IMR-90 (cell line): Measurements from ENCODE around the gene MRGPRD. TPM values are rescaled to one million over a fixed set of nuclear protein-coding genes. Genes with fewer than 3 reads are reported as not detected.

ENCODE experiments used
- ATAC-seq: fragments of 200-7000 bp; cut with Tn5 transposase; 2 replicates; pipeline ENCODE4 v1.9.1; 2020; ENCODE audit warnings: low read depth, mild to moderate bottlenecking, moderate library complexity
- BruUV-seq: library from RNA; stranded (reverse); fragments of 400-500 nt; replicated peaks from 2 replicates; lab custom pipeline; 2021; lab: Mats Ljungman, UMichigan
- CTCF ChIA-PET: fragments of 300-600 bp; formaldehyde crosslinking; extraction: SDS; loops from one replicate; lab custom pipeline; 2021; ENCODE audit warnings: antibody characterized with exemption; lab: Yijun Ruan, JAX
- POLR2A ChIA-PET: fragments of 300-600 bp; sonication (Branson Sonifier 250); formaldehyde crosslinking; loops from one replicate; lab custom pipeline; 2022; ENCODE audit warnings: antibody characterized with exemption; ENCODE audit not compliant: unreplicated experiment; lab: Charles Lee
- DNase-seq: peaks from one replicate; pipeline ENCODE4 v3.0.0; 2013
- H2AFZ ChIP-seq: replicated peaks from 2 replicates; pipeline ENCODE3; 2013; ENCODE audit warnings: low read length, mild to moderate bottlenecking; ENCODE audit not compliant: poor library complexity
- H2AK5ac ChIP-seq: 2 replicates; pipeline ENCODE4 v1.6.1; 2013; ENCODE audit warnings: low read depth, low read length, inconsistent platforms
- H2AK9ac ChIP-seq: replicated peaks from 2 replicates; pipeline ENCODE3; 2013; ENCODE audit warnings: mild to moderate bottlenecking, low read depth, low read length, moderate library complexity; ENCODE audit not compliant: poor library complexity
- H2BK120ac ChIP-seq: 2 replicates; pipeline ENCODE4 v1.6.1; 2013; ENCODE audit warnings: low read depth, low read length, inconsistent platforms
- H2BK15ac ChIP-seq: 3 replicates; pipeline ENCODE4 v1.6.1; 2013; ENCODE audit warnings: low read depth, low read length, inconsistent platforms
- H2BK20ac ChIP-seq: 2 replicates; pipeline ENCODE4 v1.6.1; 2013; ENCODE audit warnings: low read depth, mild to moderate bottlenecking, inconsistent platforms, low read length, moderate library complexity
- H2BK5ac ChIP-seq: 2 replicates; pipeline ENCODE4 v1.6.1; 2013; ENCODE audit warnings: mild to moderate bottlenecking, low read depth, low read length, inconsistent platforms; ENCODE audit not compliant: poor library complexity, severe bottlenecking
- H3K14ac ChIP-seq: replicated peaks from 2 replicates; pipeline ENCODE4 v1.6.1; 2013; ENCODE audit warnings: low read depth, low read length, inconsistent platforms
- H3K18ac ChIP-seq: 2 replicates; pipeline ENCODE4 v1.6.1; 2013; ENCODE audit warnings: low read depth, low read length, control low read depth
- H3K23ac ChIP-seq: 2 replicates; pipeline ENCODE4 v1.6.1; 2013; ENCODE audit warnings: low read depth, low read length, inconsistent platforms
- H3K27ac ChIP-seq: 2 replicates; pipeline ENCODE4 v1.5.1; 2013; ENCODE audit warnings: mild to moderate bottlenecking, control low read depth, low read length; ENCODE audit not compliant: insufficient read depth
- H3K27me3 ChIP-seq: 2 replicates; pipeline ENCODE4 v1.6.1; 2013; ENCODE audit warnings: low read length; ENCODE audit not compliant: control insufficient read depth, insufficient read depth
- H3K36me3 ChIP-seq: 2 replicates; pipeline ENCODE4 v1.6.1; 2013; ENCODE audit warnings: low read length, mixed read lengths; ENCODE audit not compliant: control insufficient read depth, insufficient read depth
- H3K4ac ChIP-seq: 2 replicates; pipeline ENCODE4 v1.6.1; 2013; ENCODE audit warnings: low read depth, low read length, inconsistent platforms
- H3K4me1 ChIP-seq: 2 replicates; pipeline ENCODE4 v1.6.1; 2013; ENCODE audit warnings: low read length, mixed read lengths; ENCODE audit not compliant: control insufficient read depth, insufficient read depth
- H3K4me2 ChIP-seq: 2 replicates; pipeline ENCODE4 v1.6.1; 2013; ENCODE audit warnings: low read depth, mild to moderate bottlenecking, control low read depth, low read length, moderate library complexity
- H3K4me3 ChIP-seq: 2 replicates; pipeline ENCODE4 v1.5.1; 2013; ENCODE audit warnings: low read depth, mild to moderate bottlenecking, control low read depth, low read length, moderate library complexity; ENCODE audit not compliant: insufficient read depth
- H3K56ac ChIP-seq: 2 replicates; pipeline ENCODE4 v1.6.1; 2013; ENCODE audit warnings: low read length, inconsistent platforms; ENCODE audit not compliant: insufficient read depth; ENCODE audit errors: extremely low read depth
- H3K79me1 ChIP-seq, 2 experiments: 2 replicates each; pipeline ENCODE4 v1.6.1; 2013; ENCODE audit warnings: low read length in 2 of 2, inconsistent platforms in 1 of 2, low read depth in 1 of 2
- H3K9ac ChIP-seq: 2 replicates; pipeline ENCODE4 v1.6.1; 2013; ENCODE audit warnings: low read depth, low read length, control low read depth
- H3K9me1 ChIP-seq: 2 replicates; pipeline ENCODE4 v1.6.1; 2013; ENCODE audit warnings: low read length, inconsistent platforms; ENCODE audit not compliant: insufficient read depth
- H3K9me3 ChIP-seq: 2 replicates; pipeline ENCODE4 v1.6.1; 2013; ENCODE audit warnings: low read length; ENCODE audit not compliant: control insufficient read depth, insufficient read depth
- H4K20me1 ChIP-seq: 2 replicates; pipeline ENCODE4 v1.6.1; 2013; ENCODE audit warnings: low read length, inconsistent platforms; ENCODE audit not compliant: insufficient read depth
- H4K5ac ChIP-seq: 2 replicates; pipeline ENCODE4 v1.6.1; 2013; ENCODE audit warnings: mild to moderate bottlenecking, low read depth, low read length, control low read depth
- H4K8ac ChIP-seq, 2 experiments: 2 replicates each; pipeline ENCODE4 v1.6.1; 2013; ENCODE audit warnings: low read depth in 2 of 2, low read length in 2 of 2, control low read depth in 1 of 2, inconsistent platforms in 1 of 2
- H4K91ac ChIP-seq: 2 replicates; pipeline ENCODE4 v1.6.1; 2013; ENCODE audit warnings: low read depth, low read length, inconsistent platforms; ENCODE audit not compliant: insufficient read depth
- BHLHE40 ChIP-seq: fragments of 150-350 bp; IDR thresholded peaks from 2 replicates; pipeline ENCODE4 v1.6.1; 2016; ENCODE audit warnings: mild to moderate bottlenecking, low read depth, low read length
- CEBPB ChIP-seq: IDR thresholded peaks from 2 replicates; pipeline ENCODE4 v1.6.1; 2012; ENCODE audit warnings: low read depth, low read length, improper control_type of control experiment
- CHD1 ChIP-seq: IDR thresholded peaks from 2 replicates; pipeline ENCODE4 v1.6.1; 2012; ENCODE audit warnings: low read depth, low read length, improper control_type of control experiment
- ELK1 ChIP-seq: fragments of 150-350 bp; IDR thresholded peaks from 2 replicates; pipeline ENCODE4 v1.6.1; 2016; ENCODE audit warnings: low read depth, mild to moderate bottlenecking, low read length, moderate library complexity, borderline replicate concordance
- FOS ChIP-seq: fragments of 150-350 bp; IDR thresholded peaks from 2 replicates; pipeline ENCODE4 v1.6.1; 2016; ENCODE audit warnings: low read depth, low read length
- MAFK ChIP-seq: IDR thresholded peaks from 2 replicates; pipeline ENCODE4 v1.6.1; 2012; ENCODE audit warnings: low read depth, low read length, improper control_type of control experiment
- MAZ ChIP-seq: IDR thresholded peaks from 2 replicates; pipeline ENCODE4 v1.6.1; 2012; ENCODE audit warnings: low read depth, mild to moderate bottlenecking, low read length, improper control_type of control experiment, moderate library complexity, borderline replicate concordance
- NFE2L2 ChIP-seq: fragments of 150-350 bp; IDR thresholded peaks from 2 replicates; pipeline ENCODE4 v1.6.1; 2016; ENCODE audit warnings: low read depth, mild to moderate bottlenecking, low read length
- POLR2A ChIP-seq: IDR thresholded peaks from 2 replicates; pipeline ENCODE4 v1.6.1; 2012; ENCODE audit warnings: mild to moderate bottlenecking, low read depth, low read length
- RAD21 ChIP-seq: IDR thresholded peaks from 2 replicates; pipeline ENCODE4 v1.6.1; 2012; ENCODE audit warnings: low read length, improper control_type of control experiment
- SMC3 ChIP-seq: fragments of 150-350 bp; IDR thresholded peaks from 2 replicates; pipeline ENCODE4 v1.6.1; 2016; ENCODE audit warnings: low read depth, mild to moderate bottlenecking, antibody characterized with exemption, low read length, moderate library complexity
- WGBS, 2 experiments: methylation state at CpG; one replicate each; pipeline versions ENCODE4 v1.1.5 to v1.1.7; 2013; ENCODE audit warnings: missing lambda C conversion rate in 2 of 2; ENCODE audit not compliant: insufficient read length in 1 of 2; ENCODE audit errors: extremely low coverage in 2 of 2; 5-methylcytosine and 5-hydroxymethylcytosine counted together
- dilution Hi-C: fragments of 300-500 bp; cut with HindIII; formaldehyde crosslinking; loops from one replicate; pipeline ENCODE4 v1.14.3; 2018; ENCODE audit warnings: low sequenced_read_pairs; ENCODE audit not compliant: unreplicated experiment
- in situ Hi-C: fragments of 300-500 bp; cut with MboI; formaldehyde crosslinking; loops from 3 replicates; pipeline ENCODE4 v1.14.3; 2019; ENCODE audit warnings: low sequenced_read_pairs, inconsistent platforms, mixed read lengths
- intact Hi-C: fragments of 100-400 bp; cut with micrococcal nuclease; formaldehyde crosslinking; loops from 2 replicates; pipeline ENCODE4 v1.10.0; 2022
- polyA plus RNA-seq, 3 experiments: library from polyadenylated mRNA; depleted of rRNA; stranded (reverse); fragments of >200 nt; gene quantifications; 2 replicates each; pipeline ENCODE4 v1.2.3, GENCODE V29; 2012; ENCODE audit warnings: low replicate concordance in 1 of 3
- total RNA-seq: library from RNA; depleted of rRNA; stranded (reverse); fragments of >200 nt; gene quantifications from 2 replicates; pipeline ENCODE4 v1.2.3, GENCODE V29; 2012
- TF ChIP-seq, protein P1 (sequence below): fragments of 150-350 bp; IDR thresholded peaks from 2 replicates; pipeline ENCODE4 v1.6.1; 2017; ENCODE audit warnings: mild to moderate bottlenecking, antibody characterized with exemption, low read length, low read depth
- TF ChIP-seq, protein P2 (sequence below): conservative IDR thresholded peaks from 2 replicates; pipeline ENCODE4 v1.5.1; 2012; ENCODE audit warnings: mild to moderate bottlenecking, low read depth, low read length, improper control_type of control experiment

The MRGPRD gene
- total and polyA plus RNA-seq, 2 of the 4 experiments (the other 2 are of a cell fraction), result not detected

DNA sequence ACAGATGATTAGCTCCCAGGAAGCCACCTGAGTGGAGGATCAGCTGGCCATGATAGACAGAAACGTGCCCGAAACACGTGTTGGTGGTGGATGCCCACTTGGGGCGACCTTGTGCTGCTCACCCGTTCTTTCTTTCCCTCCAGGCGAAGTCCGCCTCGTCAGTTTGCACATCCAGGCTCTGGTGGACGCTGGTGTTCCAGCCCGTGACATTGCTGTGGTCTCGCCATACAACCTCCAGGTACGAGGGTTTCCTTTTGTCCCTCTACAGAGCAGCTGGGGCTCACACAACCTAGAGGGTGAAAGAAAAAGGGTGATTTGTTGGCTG is 46.5 kb downstream of the MRGPRD start:
- Histone ChIP-seq H3K4me3 (no peak overlapping the region), H2BK5ac (no peak overlapping the region), H3K18ac (no peak overlapping the region), H4K91ac (no peak overlapping the region), H3K4me1 (no peaks in the 10 kb centered on the region), H3K36me3 (peaks cover 78% of the 10 kb centered on the region), H2AK5ac (no peak overlapping the region), H3K4me2 (no peak overlapping the region), H2AK9ac (peak overlapping the region; percentile 14), H3K27me3 (no peaks in the 10 kb centered on the region), H3K14ac (no peak overlapping the region), H3K23ac (no peak overlapping the region), H3K79me1 (no peaks in the 10 kb centered on the region; a peak in 1 of 4 replicates), H3K56ac (no peak overlapping the region), H2AFZ (no peak overlapping the region), H4K5ac (no peak overlapping the region), H2BK15ac (no peak overlapping the region), H2BK20ac (no peak overlapping the region), H3K9ac (no peak overlapping the region), H3K4ac (no peak overlapping the region), H2BK120ac (no peak overlapping the region), H4K8ac (no peak overlapping the region), H4K20me1 (no peaks in the 10 kb centered on the region), H3K9me3 (no peaks in the 10 kb centered on the region), H3K27ac (no peak overlapping the region), H3K9me1 (no peaks in the 10 kb centered on the region; the same call in 1 of the 2 replicates)
- in situ Hi-C loops, result loop anchor here (25.0 kb wide), 1 partner anchor 728 kb away; no protein-coding TSS in a partner anchor
- DNase-seq, result no peak
- dilution Hi-C loops, result no loop called here
- no peak for ATAC-seq
- ChIA-PET POLR2A (no interaction called here), CTCF (no interaction called here)
- WGBS, 2 experiments, result 91% methylated on average over 6 of the region's 12 CpGs; no CpG with 5 or more reads in 1 of the 2 experiments
- intact Hi-C loops, result no loop called here
- no peak for TF ChIP-seq FOS
- no peak for TF ChIP-seq RAD21
- TF ChIP-seq BHLHE40, result no peak
- no peak for TF ChIP-seq ELK1
- TF ChIP-seq, protein P1, sequence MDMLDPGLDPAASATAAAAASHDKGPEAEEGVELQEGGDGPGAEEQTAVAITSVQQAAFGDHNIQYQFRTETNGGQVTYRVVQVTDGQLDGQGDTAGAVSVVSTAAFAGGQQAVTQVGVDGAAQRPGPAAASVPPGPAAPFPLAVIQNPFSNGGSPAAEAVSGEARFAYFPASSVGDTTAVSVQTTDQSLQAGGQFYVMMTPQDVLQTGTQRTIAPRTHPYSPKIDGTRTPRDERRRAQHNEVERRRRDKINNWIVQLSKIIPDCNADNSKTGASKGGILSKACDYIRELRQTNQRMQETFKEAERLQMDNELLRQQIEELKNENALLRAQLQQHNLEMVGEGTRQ, result no peak
- TF ChIP-seq CEBPB, result no peak
- TF ChIP-seq, protein P2, sequence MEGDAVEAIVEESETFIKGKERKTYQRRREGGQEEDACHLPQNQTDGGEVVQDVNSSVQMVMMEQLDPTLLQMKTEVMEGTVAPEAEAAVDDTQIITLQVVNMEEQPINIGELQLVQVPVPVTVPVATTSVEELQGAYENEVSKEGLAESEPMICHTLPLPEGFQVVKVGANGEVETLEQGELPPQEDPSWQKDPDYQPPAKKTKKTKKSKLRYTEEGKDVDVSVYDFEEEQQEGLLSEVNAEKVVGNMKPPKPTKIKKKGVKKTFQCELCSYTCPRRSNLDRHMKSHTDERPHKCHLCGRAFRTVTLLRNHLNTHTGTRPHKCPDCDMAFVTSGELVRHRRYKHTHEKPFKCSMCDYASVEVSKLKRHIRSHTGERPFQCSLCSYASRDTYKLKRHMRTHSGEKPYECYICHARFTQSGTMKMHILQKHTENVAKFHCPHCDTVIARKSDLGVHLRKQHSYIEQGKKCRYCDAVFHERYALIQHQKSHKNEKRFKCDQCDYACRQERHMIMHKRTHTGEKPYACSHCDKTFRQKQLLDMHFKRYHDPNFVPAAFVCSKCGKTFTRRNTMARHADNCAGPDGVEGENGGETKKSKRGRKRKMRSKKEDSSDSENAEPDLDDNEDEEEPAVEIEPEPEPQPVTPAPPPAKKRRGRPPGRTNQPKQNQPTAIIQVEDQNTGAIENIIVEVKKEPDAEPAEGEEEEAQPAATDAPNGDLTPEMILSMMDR, result no peak
- TF ChIP-seq POLR2A, result no peak
- TF ChIP-seq SMC3, result no peak
- no peak for TF ChIP-seq MAZ
- TF ChIP-seq MAFK, result no peak
- no peak for TF ChIP-seq CHD1
- no peak for TF ChIP-seq NFE2L2
- BruUV-seq, result no TSS peak
